B cell (primary cell): ENCODE data around the gene NHEJ1. TPM values are rescaled to one million over a fixed set of nuclear protein-coding genes. Genes with fewer than 3 reads are reported as not detected.

ENCODE experiments used
- ATAC-seq: fragments of 200-7000 bp; cut with Tn5 transposase; one replicate; pipeline ENCODE4 v1.10.0; 2021; ENCODE audit warnings: low read depth, mild to moderate bottlenecking, moderate number of reproducible peaks, moderate library complexity
- CTCF ChIA-PET: fragments of 350-600 bp; sonication (Branson Sonifier 250); formaldehyde crosslinking; loops from one replicate; lab custom pipeline; 2021; ENCODE audit warnings: antibody characterized with exemption, inconsistent platforms; lab: Charles Lee
- POLR2A ChIA-PET: fragments of 350-600 bp; sonication (Branson Sonifier 250); formaldehyde crosslinking; loops from one replicate; lab custom pipeline; 2021; ENCODE audit warnings: antibody characterized with exemption; lab: Charles Lee
- DNase-seq: peaks from one replicate; pipeline ENCODE4 v3.0.0; 2013
- H2AFZ ChIP-seq: 2 replicates; pipeline ENCODE4 v1.6.1; 2012; ENCODE audit warnings: mild to moderate bottlenecking, low read depth, low read length; ENCODE audit not compliant: insufficient read depth, poor library complexity, severe bottlenecking
- H3K27ac ChIP-seq, 2 donors: 1 replicate in 1 of 2; 2 replicates in 1 of 2; pipeline ENCODE4 v1.5.1; 2012 to 2013; ENCODE audit warnings: low read length in 2 of 2, mild to moderate bottlenecking in 2 of 2, moderate library complexity in 1 of 2
- H3K27me3 ChIP-seq, 4 experiments: fragments of 200-600 bp in 1 of 4; sonication (generic) in 1 of 4; replicated peaks in 1 of 4; 1 replicate in 2 of 4; 2 replicates in 2 of 4; pipeline versions ENCODE4 v1.6.1 to v1.7.0; 2013 to 2016; ENCODE audit warnings: low read length in 3 of 4, mild to moderate bottlenecking in 2 of 4, mixed read lengths in 1 of 4, moderate library complexity in 1 of 4; ENCODE audit not compliant: insufficient read depth in 4 of 4, control insufficient read depth in 3 of 4; ENCODE audit errors: control extremely low read depth in 1 of 4
- H3K36me3 ChIP-seq, 2 experiments: replicated peaks in 1 of 2; 1 replicate in 1 of 2; 2 replicates in 1 of 2; pipeline versions ENCODE4 v1.6.1 to v1.7.1; 2013; ENCODE audit warnings: low read length in 1 of 2; ENCODE audit not compliant: insufficient read depth in 2 of 2, control insufficient read depth in 1 of 2; ENCODE audit errors: control extremely low read depth in 1 of 2, extremely low read depth in 1 of 2
- H3K4me1 ChIP-seq, 2 donors: fragments of 200-600 bp in 1 of 2; sonication (generic) in 1 of 2; 1 replicate in 1 of 2; 2 replicates in 1 of 2; pipeline versions ENCODE4 v1.5.1 to v1.6.1; 2013 to 2017; ENCODE audit warnings: low read length in 2 of 2; ENCODE audit not compliant: control insufficient read depth in 2 of 2, insufficient read depth in 2 of 2
- H3K4me2 ChIP-seq: replicated peaks from 2 replicates; pipeline ENCODE3; 2012; ENCODE audit warnings: mild to moderate bottlenecking, low read depth, low read length; ENCODE audit not compliant: poor library complexity, severe bottlenecking
- H3K4me3 ChIP-seq, 5 experiments: fragments of 200-600 bp in 1 of 5; sonication (generic) in 1 of 5; 1 replicate in 3 of 5; 2 replicates in 2 of 5; pipeline versions ENCODE4 v1.5.1 to v1.7.0; 2011 to 2016; ENCODE audit warnings: low read length in 4 of 5, mild to moderate bottlenecking in 4 of 5, low read depth in 2 of 5, control low read depth in 1 of 5, moderate library complexity in 1 of 5; ENCODE audit not compliant: insufficient read depth in 1 of 5; ENCODE audit errors: control extremely low read depth in 1 of 5, extremely low read depth in 1 of 5
- H3K79me2 ChIP-seq: fragments of 200-600 bp; sonication (generic); one replicate; pipeline ENCODE4 v1.6.0; 2016; ENCODE audit warnings: low read length; ENCODE audit not compliant: control insufficient read depth, insufficient read depth
- H3K9ac ChIP-seq: fragments of 200-600 bp; sonication (generic); 2 replicates; pipeline ENCODE4 v1.6.1; 2017; ENCODE audit warnings: mild to moderate bottlenecking, low read length, moderate library complexity
- H3K9me3 ChIP-seq, 3 donors: one replicate each; pipeline versions ENCODE4 v1.6.1 to v1.7.1; 2013; ENCODE audit warnings: low read length in 2 of 3; ENCODE audit not compliant: control insufficient read depth in 2 of 3, insufficient read depth in 1 of 3; ENCODE audit errors: control extremely low read depth in 1 of 3
- H4K20me1 ChIP-seq: 2 replicates; pipeline ENCODE4 v1.6.0; 2012; ENCODE audit warnings: mild to moderate bottlenecking, low read length; ENCODE audit not compliant: insufficient read depth, control insufficient read depth, poor library complexity, severe bottlenecking
- H3K27ac Mint-ChIP-seq: one replicate; pipeline ENCODE4 v1.8.0; 2021; ENCODE audit warnings: mixed read lengths
- H3K27me3 Mint-ChIP-seq: one replicate; pipeline ENCODE4 v1.8.0; 2021; ENCODE audit warnings: mixed read lengths
- H3K4me1 Mint-ChIP-seq: one replicate; pipeline ENCODE4 v1.8.0; 2021; ENCODE audit warnings: mixed read lengths
- H3K4me3 Mint-ChIP-seq: one replicate; pipeline ENCODE4 v1.8.0; 2021; ENCODE audit warnings: mixed read lengths
- H3K9me3 Mint-ChIP-seq: one replicate; pipeline ENCODE4 v1.8.0; 2022; ENCODE audit warnings: mixed read lengths; ENCODE audit not compliant: insufficient read depth
- CTCF ChIP-seq: fragments of 200-600 bp; IDR thresholded peaks from one replicate; pipeline ENCODE4 v1.8.0; 2022; ENCODE audit warnings: antibody characterized with exemption, mild to moderate bottlenecking
- EZH2 ChIP-seq: IDR thresholded peaks from 2 replicates; pipeline ENCODE4 v1.6.1; 2012; ENCODE audit warnings: borderline replicate concordance, low read depth, mild to moderate bottlenecking, moderate library complexity, low read length; ENCODE audit not compliant: insufficient read depth, poor library complexity, severe bottlenecking
- WGBS: methylation state at CpG from one replicate; pipeline ENCODE4 v1.1.5; 2013; ENCODE audit warnings: missing lambda C conversion rate; ENCODE audit not compliant: insufficient coverage; 5-methylcytosine and 5-hydroxymethylcytosine counted together
- intact Hi-C: fragments of 100-400 bp; cut with micrococcal nuclease; formaldehyde crosslinking; loops from one replicate; pipeline ENCODE4 v1.10.0; 2022
- polyA plus RNA-seq: library from polyadenylated mRNA; depleted of rRNA; stranded (reverse); fragments of >200 nt; gene quantifications from 2 replicates; pipeline ENCODE4 v1.2.3, GENCODE V29; 2012
- total RNA-seq, 2 donors: library from RNA; stranded (reverse); fragments of 120-200 nt in 1 of 2; gene quantifications; 1 replicate in 1 of 2; 2 replicates in 1 of 2; pipeline versions ENCODE4 v1.2.3 to v1.2.4, GENCODE V29; 2013 to 2022

NHEJ1 gene
- total and polyA plus RNA-seq, 2 donors (not counting 1 experiment from before 2014, with no cell fraction given): 14.9 to 25.0 TPM

GRCh38 chr2:219128396-219128795, 32.2 kb downstream of the NHEJ1 start:
- no peak for TF ChIP-seq EZH2
- TF ChIP-seq CTCF: no peak
- Histone ChIP-seq H3K27me3 (no peaks in the 10 kb centered on the region), H3K27ac (no peak overlapping the region), H3K36me3 (peaks cover 0 to 15% of the 10 kb centered on the region in 2 experiments), H3K9me3 (no peaks in the 10 kb centered on the region), H3K79me2 (peaks cover 10% of the 10 kb centered on the region), H4K20me1 (peaks cover 36% of the 10 kb centered on the region), H3K4me2 (no peak overlapping the region), H2AFZ (no peak overlapping the region), H3K4me1 (no peaks in the 10 kb centered on the region), H3K4me3 (no peak overlapping the region), H3K9ac (no peak overlapping the region)
- Mint-ChIP-seq H3K4me1 (peaks cover 2% of the 10 kb centered on the region), H3K9me3 (no peaks in the 10 kb centered on the region), H3K4me3 (no peak overlapping the region), H3K27ac (no peak overlapping the region), H3K27me3 (no peaks in the 10 kb centered on the region)
- ATAC-seq (no peak), DNase-seq (no peak)
- POLR2A ChIA-PET: no interaction called here
- 78% methylated on average over 6 of the region's 7 CpGs for WGBS
- CTCF ChIA-PET: interaction anchor here (1.3 to 3.8 kb wide), 2 partner anchors 9 to 175 kb away, joined by 3 to 19 read pairs; no protein-coding TSS in a partner anchor
- intact Hi-C loops: no loop called here

- Histone ChIP-seq H3K36me3 (peaks cover 0 to 15% of the 10 kb centered on the region in 2 experiments), H3K4me1 (no peaks in the 10 kb centered on the region), H4K20me1 (peaks cover 40% of the 10 kb centered on the region), H3K79me2 (peaks cover 12% of the 10 kb centered on the region), H3K27me3 (no peaks in the 10 kb centered on the region), H3K9me3 (no peaks in the 10 kb centered on the region), H2AFZ (no peak overlapping the region), H3K27ac (no peak overlapping the region), H3K4me3 (no peak overlapping the region), H3K9ac (no peak overlapping the region), H3K4me2 (no peak overlapping the region)
- TF ChIP-seq EZH2: no peak
- TF ChIP-seq CTCF: no peak
- Mint-ChIP-seq H3K4me3 (no peak overlapping the region), H3K27ac (no peak overlapping the region), H3K9me3 (no peaks in the 10 kb centered on the region), H3K4me1 (peaks cover 2% of the 10 kb centered on the region), H3K27me3 (no peaks in the 10 kb centered on the region)
- WGBS: 80% methylated on average over 1 of the region's 2 CpGs
- ChIA-PET POLR2A (no interaction called here), CTCF (interaction anchor here (3.8 kb wide), 1 partner anchor 8 kb away, joined by 19 read pairs; no protein-coding TSS in a partner anchor)
- DNase-seq (no peak), ATAC-seq (no peak)
- intact Hi-C loops: no loop called here
Observed at GRCh38 chr2:219127037-219127635, 33.5 kb downstream of the NHEJ1 start.
